MM.1S (cell line): ENCODE data around the gene TAP1.
"Not testable (repeated sequence)": the region's sequence is repeated elsewhere in the genome, so short reads cannot be mapped to it uniquely, and the experiment has no call there.

Source experiments
- DNase-seq: peaks from one replicate; pipeline ENCODE4 v3.0.0-alpha.2; 2015
- H2AFZ ChIP-seq: fragments of 300-600 bp; sonication (generic); 2 replicates; pipeline ENCODE4 v1.6.0; 2016; ENCODE audit warnings: antibody characterized with exemption, low read length
- H3F3A ChIP-seq: fragments of 300-600 bp; sonication (generic); 2 replicates; pipeline ENCODE4 v1.6.1; 2016; ENCODE audit warnings: mild to moderate bottlenecking, antibody characterized with exemption, low read length, moderate library complexity, mixed read lengths; ENCODE audit not compliant: insufficient read depth
- H3K27ac ChIP-seq: fragments of 300-600 bp; sonication (generic); 2 replicates; pipeline ENCODE4 v1.5.1; 2016; ENCODE audit warnings: mild to moderate bottlenecking, low read length
- H3K27me3 ChIP-seq: fragments of 300-600 bp; sonication (generic); replicated peaks from 2 replicates; pipeline ENCODE4 v1.6.0; 2016; ENCODE audit warnings: low read length; ENCODE audit not compliant: insufficient read depth
- H3K36me3 ChIP-seq: fragments of 300-600 bp; sonication (generic); replicated peaks from 2 replicates; pipeline ENCODE4 v1.6.1; 2016; ENCODE audit warnings: mild to moderate bottlenecking, low read length, mixed read lengths; ENCODE audit not compliant: insufficient read depth
- H3K4me1 ChIP-seq: fragments of 300-600 bp; sonication (generic); 2 replicates; pipeline ENCODE4 v1.6.1; 2016; ENCODE audit warnings: low read length, mixed read lengths
- H3K4me2 ChIP-seq: fragments of 300-600 bp; sonication (generic); 2 replicates; pipeline ENCODE4 v1.6.0; 2016; ENCODE audit warnings: low read depth, low read length
- H3K4me3 ChIP-seq: fragments of 300-600 bp; sonication (generic); 2 replicates; pipeline ENCODE4 v1.5.1; 2016; ENCODE audit warnings: low read length, mixed read lengths
- H3K79me2 ChIP-seq: fragments of 300-600 bp; sonication (generic); 2 replicates; pipeline ENCODE4 v1.6.1; 2016; ENCODE audit warnings: mixed run types, low read length, mixed read lengths
- H3K9ac ChIP-seq: fragments of 300-600 bp; sonication (generic); 2 replicates; pipeline ENCODE4 v1.6.1; 2016; ENCODE audit warnings: low read length, mixed read lengths
- H3K9me2 ChIP-seq: fragments of 300-600 bp; sonication (generic); replicated peaks from 2 replicates; pipeline ENCODE4 v1.6.1; 2016; ENCODE audit warnings: mild to moderate bottlenecking, low read length, mixed read lengths; ENCODE audit not compliant: insufficient read depth
- H3K9me3 ChIP-seq: fragments of 300-600 bp; sonication (generic); replicated peaks from 2 replicates; pipeline ENCODE4 v1.6.1; 2016; ENCODE audit warnings: mild to moderate bottlenecking, low read length, mixed read lengths; ENCODE audit not compliant: insufficient read depth
- H4K20me1 ChIP-seq: fragments of 300-600 bp; sonication (generic); 2 replicates; pipeline ENCODE4 v1.6.1; 2016; ENCODE audit warnings: mild to moderate bottlenecking, low read length, moderate library complexity, mixed read lengths; ENCODE audit not compliant: insufficient read depth
- CTCF ChIP-seq: fragments of 300-600 bp; sonication (generic); IDR thresholded peaks from 2 replicates; pipeline ENCODE4 v1.5.1; 2016; ENCODE audit warnings: antibody characterized with exemption, low read length, mixed read lengths
- EZH2 ChIP-seq: fragments of 300-600 bp; sonication (generic); optimal IDR thresholded peaks from 2 replicates; pipeline ENCODE3; 2017; ENCODE audit warnings: low read depth, mild to moderate bottlenecking, antibody characterized with exemption, low read length, mixed read lengths
- EZH2phosphoT487 ChIP-seq: fragments of 300-600 bp; sonication (generic); IDR thresholded peaks from 2 replicates; pipeline ENCODE4 v1.6.1; 2018; ENCODE audit warnings: antibody characterized with exemption, low read length

TAP1 gene

GRCh38 chr6:32809171-32809570, 44.3 kb downstream of the TAP1 start:
- Histone ChIP-seq H3K27ac (no peak overlapping the region), H3K27me3 (no peaks in the 10 kb centered on the region), H3K36me3 (no peaks in the 10 kb centered on the region), H3K4me3 (no peak overlapping the region), H2AFZ (no peak overlapping the region), H3K4me2 (no peak overlapping the region), H3K79me2 (no peaks in the 10 kb centered on the region), H3K9ac (no peak overlapping the region), H4K20me1 (no peaks in the 10 kb centered on the region), H3K9me3 (no peaks in the 10 kb centered on the region), H3K4me1 (no peaks in the 10 kb centered on the region), H3F3A (no peaks in the 10 kb centered on the region), H3K9me2 (no peaks in the 10 kb centered on the region)
- DNase-seq, result no peak
- no peak for TF ChIP-seq EZH2
- TF ChIP-seq CTCF, result no peak
- TF ChIP-seq EZH2phosphoT487, result no peak

GRCh38 chr6:32807020-32807580, 46.4 kb downstream of the TAP1 start:
- no peak for DNase-seq
- Histone ChIP-seq H4K20me1 (no peaks in the 10 kb centered on the region), H3K79me2 (no peaks in the 10 kb centered on the region), H3K27ac (no peak overlapping the region), H3K4me2 (no peak overlapping the region), H3K9me2 (no peaks in the 10 kb centered on the region), H2AFZ (no peak overlapping the region), H3F3A (no peaks in the 10 kb centered on the region), H3K9ac (no peak overlapping the region), H3K9me3 (no peaks in the 10 kb centered on the region), H3K4me3 (no peak overlapping the region), H3K36me3 (no peaks in the 10 kb centered on the region), H3K4me1 (no peaks in the 10 kb centered on the region), H3K27me3 (no peaks in the 10 kb centered on the region; the same call in 1 of the 2 replicates)
- TF ChIP-seq EZH2phosphoT487, result no peak
- TF ChIP-seq EZH2, result no peak
- TF ChIP-seq CTCF, result no peak

- H3K4me3 ChIP-seq, H2AFZ ChIP-seq, H4K20me1 ChIP-seq, H3K9me2 ChIP-seq, H3K27ac ChIP-seq, DNase-seq, H3K79me2 ChIP-seq, H3K27me3 ChIP-seq, H3K4me1 ChIP-seq, H3K36me3 ChIP-seq, H3K9ac ChIP-seq, H3F3A ChIP-seq, H3K4me2 ChIP-seq, H3K9me3 ChIP-seq: not testable (repeated sequence)
These were observed 48.1 kb downstream of the TAP1 start for GRCh38 chr6:32805404-32805803.

- Histone ChIP-seq H3F3A (no peaks in the 10 kb centered on the region), H3K27me3 (peaks cover 5% of the 10 kb centered on the region; the same call in 1 of the 2 replicates), H3K4me2 (no peak overlapping the region), H3K4me1 (no peaks in the 10 kb centered on the region), H3K9me3 (no peaks in the 10 kb centered on the region), H3K4me3 (no peak overlapping the region), H3K9me2 (no peaks in the 10 kb centered on the region), H3K36me3 (no peaks in the 10 kb centered on the region), H3K9ac (no peak overlapping the region), H2AFZ (no peak overlapping the region), H3K79me2 (no peaks in the 10 kb centered on the region), H4K20me1 (no peaks in the 10 kb centered on the region), H3K27ac (no peak overlapping the region)
- TF ChIP-seq EZH2 (no peak), CTCF (no peak), EZH2phosphoT487 (no peak)
- DNase-seq, result no peak
These were observed 50.1 kb downstream of the TAP1 start for GRCh38 chr6:32803416-32803815.
